Measurements from ENCODE around the gene RPH3AL. TPM values are rescaled to one million over a fixed set of nuclear protein-coding genes. Genes with fewer than 3 reads are reported as not detected.
A peak's percentile ranks its signal among the peaks of the same experiment; 100 is the strongest.

The RPH3AL gene
- total and polyA plus RNA-seq, 7 donors: 3.7 to 18.5 (median 9.7) TPM

DNA sequence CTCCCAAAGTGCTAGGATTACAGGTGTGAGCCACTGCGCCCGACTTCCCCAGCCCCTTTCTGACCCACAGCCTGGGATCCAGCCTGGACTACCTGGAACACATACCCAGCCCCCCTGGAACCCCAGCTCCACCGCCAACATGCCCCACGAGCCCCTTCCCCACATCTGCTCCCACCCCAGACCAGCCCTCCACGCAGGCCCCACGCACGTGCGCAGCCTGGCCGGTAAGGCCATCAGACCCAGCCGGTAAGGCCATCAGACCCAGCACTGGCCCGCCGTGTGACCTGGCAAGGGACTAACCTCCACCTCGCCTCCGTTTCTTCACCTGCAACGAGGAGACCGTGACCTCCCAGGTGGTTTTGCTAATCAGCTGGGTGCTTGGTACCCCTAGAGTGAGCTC is 46.5 kb downstream of the RPH3AL start:
- Histone ChIP-seq H3K27me3 (ENCODE audit: insufficient read depth in 3 of 3, low read length in 2 of 3) (no peaks in the 10 kb centered on the region), H3K9me3 (no peaks in the 10 kb centered on the region), H3K4me3 (no peak overlapping the region), H3K27ac (no peak overlapping the region), H3K4me1 (peaks cover 4% of the 10 kb centered on the region), H3K36me3 (ENCODE audit: insufficient read depth in 1 of 2, low read depth in 1 of 2) (no peaks in the 10 kb centered on the region)
- TF ChIP-seq, protein P1, sequence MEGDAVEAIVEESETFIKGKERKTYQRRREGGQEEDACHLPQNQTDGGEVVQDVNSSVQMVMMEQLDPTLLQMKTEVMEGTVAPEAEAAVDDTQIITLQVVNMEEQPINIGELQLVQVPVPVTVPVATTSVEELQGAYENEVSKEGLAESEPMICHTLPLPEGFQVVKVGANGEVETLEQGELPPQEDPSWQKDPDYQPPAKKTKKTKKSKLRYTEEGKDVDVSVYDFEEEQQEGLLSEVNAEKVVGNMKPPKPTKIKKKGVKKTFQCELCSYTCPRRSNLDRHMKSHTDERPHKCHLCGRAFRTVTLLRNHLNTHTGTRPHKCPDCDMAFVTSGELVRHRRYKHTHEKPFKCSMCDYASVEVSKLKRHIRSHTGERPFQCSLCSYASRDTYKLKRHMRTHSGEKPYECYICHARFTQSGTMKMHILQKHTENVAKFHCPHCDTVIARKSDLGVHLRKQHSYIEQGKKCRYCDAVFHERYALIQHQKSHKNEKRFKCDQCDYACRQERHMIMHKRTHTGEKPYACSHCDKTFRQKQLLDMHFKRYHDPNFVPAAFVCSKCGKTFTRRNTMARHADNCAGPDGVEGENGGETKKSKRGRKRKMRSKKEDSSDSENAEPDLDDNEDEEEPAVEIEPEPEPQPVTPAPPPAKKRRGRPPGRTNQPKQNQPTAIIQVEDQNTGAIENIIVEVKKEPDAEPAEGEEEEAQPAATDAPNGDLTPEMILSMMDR (IDR thresholded peaks at IDR 0.05): no peak
- peak in 1 of 2 donors; percentile 53 for DNase-seq
- intact Hi-C loops (cut with DNase I): no loop called here
- 96 to 98% (median 97%) methylated on average over 16 of the region's 16 CpGs for WGBS, 3 donors
- no peak for ATAC-seq

DNA sequence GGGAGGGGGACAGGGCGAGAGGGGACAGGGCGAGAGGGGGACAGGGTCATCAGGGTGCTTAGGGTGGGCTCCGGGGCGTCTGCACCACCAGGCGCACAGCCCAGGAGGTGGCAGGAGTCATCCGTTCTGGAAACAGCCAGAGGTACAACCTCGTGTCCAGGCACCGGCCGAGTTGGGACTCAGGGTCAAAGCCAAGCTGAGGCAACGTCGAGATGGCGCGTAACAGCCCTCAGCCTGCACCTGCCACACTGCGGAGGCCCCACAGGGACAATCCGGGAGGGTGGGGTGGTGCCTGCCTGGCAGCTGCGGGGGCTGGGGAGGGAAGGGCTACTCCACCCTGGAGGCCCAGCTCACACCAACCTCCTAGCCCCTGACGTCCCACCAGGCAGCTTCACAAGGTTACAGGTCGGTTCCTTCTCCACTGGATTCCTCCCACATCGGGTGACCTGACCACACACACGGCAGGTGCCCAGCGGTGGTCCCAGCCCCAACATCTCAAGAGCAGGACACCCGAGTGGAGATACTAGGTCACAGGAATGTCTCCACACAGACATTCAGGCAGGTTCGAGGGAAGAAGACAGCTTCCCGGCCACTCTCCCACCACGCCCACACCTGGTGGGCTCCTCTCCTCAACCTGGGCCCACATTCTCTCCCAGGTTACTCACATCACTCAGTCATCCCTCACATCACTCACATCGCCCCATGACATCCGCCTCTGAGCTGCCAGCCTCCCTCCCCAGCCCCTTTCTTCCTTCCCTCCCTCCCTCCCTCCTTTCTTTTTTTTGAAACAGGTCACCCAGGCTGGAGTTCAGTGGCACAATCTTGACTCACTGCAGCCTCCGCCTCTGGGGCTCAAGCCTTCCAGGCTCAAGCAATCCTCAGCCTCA is 47.3 kb downstream of the RPH3AL start:
- no peaks in the 10 kb centered on the region for H3K36me3 ChIP-seq (ENCODE audit: insufficient read depth in 1 of 2, low read depth in 1 of 2)
- TF ChIP-seq, protein P1 (IDR thresholded peaks at IDR 0.05): no peak
- no peak overlapping the region for H3K27ac ChIP-seq
- H3K9me3 ChIP-seq: no peaks in the 10 kb centered on the region
- peak; percentile 58 to 76 (median 72) for ATAC-seq
- intact Hi-C loops (cut with DNase I): no loop called here
- H3K4me1 ChIP-seq: peaks cover 4% of the 10 kb centered on the region
- peak; percentile 58 to 73 for DNase-seq
- H3K27me3 ChIP-seq (ENCODE audit: insufficient read depth in 3 of 3, low read length in 2 of 3): no peaks in the 10 kb centered on the region
- no peak overlapping the region for H3K4me3 ChIP-seq
- WGBS, 3 donors: 53 to 67% (median 58%) methylated on average over 24 to 28 of the region's 28 CpGs

DNA sequence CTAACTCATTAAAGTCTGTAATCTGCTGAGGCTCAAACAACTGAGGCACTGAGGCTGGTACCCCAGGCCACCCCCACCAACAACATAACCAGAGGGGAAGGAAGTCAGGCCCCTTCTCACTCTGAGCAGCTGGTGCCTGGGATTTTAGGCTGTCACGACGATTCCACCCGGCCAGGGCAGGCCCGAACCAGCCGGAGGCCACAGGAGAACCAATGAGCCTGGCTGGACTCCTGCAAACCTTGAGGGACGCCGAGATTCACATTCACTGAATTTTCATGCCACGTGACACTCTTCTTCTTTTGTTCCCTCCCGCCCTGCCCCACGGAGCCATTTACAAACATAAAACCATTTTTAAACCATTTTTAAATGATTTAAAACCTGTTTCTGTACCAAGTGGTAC is 48.1 kb downstream of the RPH3AL start:
- H3K27ac ChIP-seq: no peak overlapping the region
- TF ChIP-seq, protein P1 (IDR thresholded peaks at IDR 0.05): no peak
- H3K36me3 ChIP-seq (ENCODE audit: insufficient read depth in 1 of 2, low read depth in 1 of 2): no peaks in the 10 kb centered on the region
- ATAC-seq (no peak), DNase-seq (peak; percentile 53 to 63)
- H3K4me1 ChIP-seq: peaks cover 4% of the 10 kb centered on the region
- no peaks in the 10 kb centered on the region for H3K27me3 ChIP-seq (ENCODE audit: insufficient read depth in 3 of 3, low read length in 2 of 3)
- H3K9me3 ChIP-seq: no peaks in the 10 kb centered on the region
- 35 to 53% (median 53%) methylated on average over 10 of the region's 10 CpGs for WGBS, 3 donors
- intact Hi-C loops (cut with DNase I): no loop called here
- no peak overlapping the region for H3K4me3 ChIP-seq

DNA sequence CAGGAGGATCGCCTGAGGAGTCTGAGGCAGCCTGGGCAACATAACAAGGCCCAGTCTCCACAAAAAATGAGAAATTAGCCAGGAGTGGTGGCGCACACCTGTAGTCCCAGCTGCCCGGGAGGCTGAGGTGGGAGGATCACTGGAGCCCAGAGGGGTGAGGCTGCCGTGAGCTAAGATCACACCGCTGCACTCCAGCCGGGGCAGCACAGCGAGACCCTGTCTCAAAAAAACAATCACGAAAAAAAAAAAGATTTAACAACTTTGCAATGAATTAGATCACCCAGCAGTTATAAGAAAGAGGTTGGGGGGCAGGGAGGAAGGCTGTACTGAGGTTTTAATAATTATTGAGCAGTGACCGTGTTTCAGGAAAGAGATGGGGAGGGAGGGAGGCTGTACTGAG is 49.4 kb downstream of the RPH3AL start:
- Histone ChIP-seq H3K4me1 (peaks cover 4% of the 10 kb centered on the region), H3K9me3 (no peaks in the 10 kb centered on the region), H3K4me3 (no peak overlapping the region), H3K27me3 (ENCODE audit: insufficient read depth in 3 of 3, low read length in 2 of 3) (no peaks in the 10 kb centered on the region), H3K36me3 (ENCODE audit: insufficient read depth in 1 of 2, low read depth in 1 of 2) (no peaks in the 10 kb centered on the region), H3K27ac (no peak overlapping the region)
- 81 to 89% (median 88%) methylated on average over 9 of the region's 9 CpGs for WGBS, 3 donors
- DNase-seq (peak in 1 of 2 donors; percentile 8), ATAC-seq (no peak)
- TF ChIP-seq, protein P1 (IDR thresholded peaks at IDR 0.05): no peak
- intact Hi-C loops (cut with DNase I): no loop called here

All from psoas muscle (tissue), 8 donors.